HG03064 (cell line): ENCODE results near the gene PIK3R3.

Experiments
- ATAC-seq: cut with Tn5 transposase; IDR thresholded peaks from one replicate; pipeline ENCODE4 v1.9.1; 2021; ENCODE audit warnings: low read depth; ENCODE audit not compliant: unreplicated experiment

PIK3R3 gene

DNA sequence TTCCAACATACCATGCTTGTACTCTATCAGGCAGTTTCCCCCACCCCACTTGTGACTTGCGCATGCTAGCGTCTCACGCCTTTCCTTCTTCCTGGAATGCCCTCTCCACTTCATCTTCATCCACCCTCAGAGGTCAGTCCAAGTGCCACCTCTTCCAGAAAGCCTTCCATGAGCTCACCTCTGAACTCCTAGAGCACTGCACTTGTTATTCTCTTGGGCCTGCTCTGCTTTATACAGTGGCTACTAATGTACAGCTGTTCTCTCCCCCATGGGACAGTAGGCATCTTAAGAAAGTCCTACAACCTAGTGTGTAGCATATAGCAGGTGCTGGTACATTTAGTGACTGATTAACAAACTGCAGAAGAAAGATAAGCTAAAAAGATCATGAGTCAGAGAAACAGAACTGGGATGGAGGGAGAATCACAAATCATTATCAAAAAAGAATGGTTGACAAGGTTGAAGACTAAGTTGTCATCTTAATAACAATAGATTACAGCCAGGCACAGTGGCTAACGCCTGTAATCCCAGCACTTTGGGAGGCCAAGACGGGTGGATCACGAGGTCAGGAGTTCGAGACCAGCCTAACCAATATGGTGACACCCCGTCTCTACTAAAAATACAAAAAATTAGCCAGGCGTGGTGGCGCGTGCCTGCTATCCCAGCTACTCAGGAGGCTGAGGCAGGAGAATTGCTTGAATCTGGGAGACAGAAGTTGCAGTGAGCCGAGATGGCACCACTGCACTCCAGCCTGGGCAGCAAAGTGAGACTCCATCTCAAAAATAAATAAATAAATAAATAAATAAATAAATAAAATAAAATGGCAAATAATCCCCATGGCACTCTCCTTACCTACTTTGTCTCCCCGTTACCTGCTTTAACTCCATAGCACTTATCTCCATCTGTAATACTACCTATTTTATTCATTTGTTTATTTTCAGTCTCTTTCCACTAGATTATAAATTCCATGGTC lies 26.2 kb upstream of the PIK3R3 start:
- peak; percentile 88 for ATAC-seq

DNA sequence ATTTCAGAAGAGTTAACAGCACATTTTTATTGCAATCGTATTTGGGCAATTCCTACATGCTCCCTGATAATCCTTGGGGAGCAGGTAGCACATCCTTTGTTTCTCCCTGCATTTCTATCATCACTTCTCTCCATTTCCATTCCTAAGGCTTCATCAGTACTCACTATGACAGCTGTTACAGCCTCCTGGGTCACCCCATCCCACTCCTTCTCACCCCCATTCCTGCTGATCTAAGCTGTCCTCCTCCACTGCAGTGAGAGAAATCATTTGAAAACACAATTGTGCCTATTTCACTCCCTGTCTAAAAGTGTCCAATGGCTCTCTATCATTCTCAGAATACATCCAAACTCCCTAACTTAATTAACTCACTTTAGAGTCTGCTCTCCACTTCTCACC lies 25.5 kb upstream of the PIK3R3 start:
- ATAC-seq = no peak

DNA sequence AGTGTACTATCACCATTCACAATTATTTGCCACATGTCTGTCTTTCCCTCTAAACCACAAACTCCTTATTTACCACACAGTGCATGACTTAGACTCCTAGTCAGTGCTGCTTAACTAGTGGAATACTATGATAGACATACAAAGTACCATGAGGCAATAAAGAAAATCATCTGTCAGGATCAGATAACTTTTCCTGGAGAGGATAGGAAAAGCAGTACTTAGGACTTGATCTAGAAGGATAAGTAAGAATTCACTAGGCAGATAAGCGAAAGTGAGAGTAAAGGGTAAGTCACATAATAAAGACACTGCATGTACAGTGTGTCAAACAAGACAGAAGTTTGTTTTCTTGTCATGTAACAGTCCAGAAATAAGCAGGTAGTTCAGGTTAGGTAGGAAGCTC lies 21.3 kb upstream of the PIK3R3 start:
- ATAC-seq = no peak

DNA sequence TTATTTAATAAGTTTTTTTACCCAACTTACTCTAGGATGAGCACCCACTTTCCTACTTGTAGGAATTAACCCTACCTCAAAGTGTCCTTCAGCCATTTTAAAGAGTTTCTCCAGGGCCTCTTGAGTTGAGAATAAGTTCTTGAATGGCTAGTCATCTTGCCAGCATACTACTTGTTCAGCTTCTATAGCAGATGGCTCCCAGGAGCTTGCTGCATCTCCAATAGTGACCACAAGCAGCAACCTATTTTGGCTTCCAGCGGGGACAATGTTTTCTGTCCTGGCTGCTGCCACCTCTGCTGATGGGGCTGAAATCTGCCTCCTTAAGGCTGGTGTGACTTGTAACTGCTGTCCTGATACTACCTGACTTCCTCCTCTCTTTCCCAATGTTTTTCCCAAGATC lies 20.8 kb upstream of the PIK3R3 start:
- ATAC-seq = no peak

DNA sequence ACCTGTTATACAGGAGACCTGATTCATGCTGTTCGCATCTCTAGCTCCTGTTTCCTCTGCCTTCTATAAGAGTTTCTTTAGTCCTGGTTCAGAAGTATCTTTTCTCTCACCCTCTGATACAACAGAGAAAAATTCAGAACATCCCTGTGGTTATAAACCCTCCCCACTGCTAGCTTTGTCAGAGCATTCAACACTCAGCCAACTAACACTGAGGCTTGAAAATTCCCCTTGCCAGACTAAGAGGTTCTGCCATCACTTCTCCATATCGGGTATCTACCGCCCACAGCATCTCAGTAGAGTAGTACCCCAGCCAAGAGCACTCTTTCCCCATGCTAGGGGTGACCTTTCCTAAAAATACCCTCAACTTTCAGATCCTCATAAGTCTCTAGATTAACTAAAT lies 19.6 kb upstream of the PIK3R3 start:
- ATAC-seq = no peak

DNA sequence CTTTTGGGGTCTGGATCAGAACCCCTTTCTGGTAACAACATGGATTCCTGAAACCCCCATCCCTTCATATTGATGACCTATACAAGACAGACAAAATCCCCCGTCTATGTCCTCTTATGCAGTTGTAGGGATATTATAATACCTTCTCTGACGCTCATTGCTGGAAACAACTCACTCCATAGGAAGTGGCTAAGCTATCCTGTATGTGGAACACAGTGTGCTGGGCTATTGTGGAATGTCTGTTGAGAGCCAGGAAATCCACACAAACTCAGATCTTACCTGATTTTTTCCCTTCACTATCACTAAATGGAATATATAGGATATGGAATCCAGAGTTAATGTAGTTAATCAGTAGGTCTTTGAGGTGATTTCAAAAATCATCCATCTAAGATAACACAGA lies 17.7 kb upstream of the PIK3R3 start:
- no peak for ATAC-seq

DNA sequence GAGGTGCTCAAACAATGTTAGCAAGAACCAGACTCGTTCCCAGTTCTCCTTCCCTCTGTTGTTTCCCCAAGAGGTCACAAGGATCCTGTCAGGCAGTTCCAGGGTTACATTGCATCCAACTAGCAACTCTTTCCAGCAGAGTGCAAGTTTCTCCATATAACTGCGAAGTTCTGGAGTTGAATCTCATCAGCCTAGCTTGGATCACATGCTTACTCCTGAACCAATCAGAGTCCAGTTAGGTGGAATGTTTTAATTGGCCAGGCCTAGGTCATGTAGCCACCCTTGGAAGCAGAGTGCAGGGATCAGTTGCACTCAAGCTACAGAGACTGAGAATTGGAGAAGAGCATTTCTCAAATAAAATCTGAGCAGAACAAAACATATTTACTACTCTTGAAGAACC lies 15.9 kb upstream of the PIK3R3 start:
- ATAC-seq = no peak

DNA sequence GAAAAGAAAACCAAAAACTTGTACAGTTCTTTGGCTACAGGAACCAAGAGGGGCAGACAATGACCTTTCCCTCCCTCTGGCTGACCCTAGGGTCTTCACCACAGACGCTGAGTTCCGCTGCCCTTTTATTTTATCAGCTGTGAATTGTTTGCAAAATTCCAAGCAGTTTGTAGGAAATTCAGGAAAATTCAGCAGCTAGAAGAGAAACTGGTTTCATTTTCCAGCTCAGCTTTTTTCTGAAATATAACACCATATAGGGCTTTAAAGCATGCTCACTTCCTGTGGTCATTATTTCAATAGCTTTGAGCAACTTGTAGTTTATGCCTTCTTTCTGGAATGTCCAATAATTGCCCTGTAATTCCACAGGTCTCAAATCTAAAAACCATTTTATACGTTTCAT lies 5.5 kb upstream of the PIK3R3 start:
- ATAC-seq = no peak

DNA sequence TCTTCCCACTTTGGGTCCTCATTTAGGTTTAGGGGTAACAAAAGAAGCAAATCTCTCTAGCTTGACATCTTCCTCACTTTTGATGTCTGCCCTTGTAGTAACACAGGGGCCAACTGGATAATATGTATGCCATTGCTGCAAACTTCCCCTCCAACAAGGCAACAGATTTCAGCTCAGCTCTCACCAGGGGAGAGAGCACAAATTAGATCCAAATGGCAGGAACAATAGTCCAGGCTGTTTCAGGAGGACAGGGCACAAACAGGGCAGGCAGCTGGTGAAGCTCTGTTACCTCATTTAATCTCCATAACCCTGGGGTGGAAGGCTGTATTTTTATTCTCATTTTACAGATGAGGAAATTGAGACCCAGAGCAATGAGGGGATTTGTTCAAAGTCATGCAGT lies 4.3 kb upstream of the PIK3R3 start:
- ATAC-seq = no peak

DNA sequence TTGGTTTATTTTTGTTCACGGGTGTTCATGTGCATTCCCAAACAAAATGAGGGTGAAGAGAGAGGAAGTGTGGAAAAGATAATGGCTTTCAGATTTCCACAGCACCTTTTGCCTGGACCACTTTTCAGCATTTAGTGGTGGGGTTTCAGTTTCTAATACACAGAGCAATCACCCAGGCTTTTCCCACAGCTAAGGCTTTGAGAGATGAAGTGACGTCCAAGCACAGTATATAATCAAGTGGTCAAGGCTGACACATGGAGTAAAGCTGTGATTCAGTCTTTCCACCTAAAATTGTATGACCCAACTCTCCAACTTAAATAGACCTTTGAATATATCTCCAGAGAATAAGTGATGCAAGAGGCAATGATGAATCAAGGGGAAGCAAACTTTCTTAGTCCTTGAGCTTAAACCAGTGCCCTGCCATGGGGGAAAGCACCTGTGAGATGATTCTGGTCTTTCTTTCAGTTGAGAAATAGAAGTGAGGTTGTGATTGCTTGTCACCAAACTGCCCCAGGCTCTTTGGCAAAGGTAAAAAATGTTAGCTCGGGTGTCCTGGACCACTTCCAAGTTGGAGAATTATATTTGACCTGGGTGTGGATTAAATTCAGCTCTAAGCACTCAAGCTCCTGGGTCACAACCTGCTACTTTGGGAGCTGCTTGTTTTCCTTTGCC lies 2.4 kb upstream of the PIK3R3 start:
- ATAC-seq = no peak

DNA sequence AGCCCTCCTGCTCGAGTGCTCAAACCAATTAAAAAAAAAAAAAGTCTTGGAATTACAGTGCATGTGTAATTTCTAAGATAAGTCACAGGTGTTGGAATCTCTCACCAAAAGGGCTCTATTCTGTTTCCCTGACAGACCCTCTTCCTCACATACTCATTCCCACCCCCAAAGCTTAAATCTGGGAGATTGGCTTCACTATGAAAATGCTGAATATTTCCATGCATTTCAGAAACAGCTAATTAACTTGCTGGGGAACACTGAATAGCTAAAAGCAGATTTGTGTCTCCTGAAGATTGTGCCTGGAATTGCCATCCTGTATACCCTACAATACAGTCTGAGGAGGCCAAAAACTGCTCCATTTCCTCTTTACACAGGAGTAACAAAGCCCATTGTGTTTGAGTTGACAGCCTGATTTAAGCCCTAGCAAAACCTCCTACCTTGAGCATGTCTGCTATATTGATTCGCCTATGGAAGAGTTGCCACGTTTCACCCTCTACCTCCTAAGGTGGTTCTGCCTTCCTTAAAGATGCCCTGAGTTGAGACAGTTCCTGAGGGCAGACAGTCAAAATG lies 1.4 kb upstream of the PIK3R3 start:
- ATAC-seq = no peak

DNA sequence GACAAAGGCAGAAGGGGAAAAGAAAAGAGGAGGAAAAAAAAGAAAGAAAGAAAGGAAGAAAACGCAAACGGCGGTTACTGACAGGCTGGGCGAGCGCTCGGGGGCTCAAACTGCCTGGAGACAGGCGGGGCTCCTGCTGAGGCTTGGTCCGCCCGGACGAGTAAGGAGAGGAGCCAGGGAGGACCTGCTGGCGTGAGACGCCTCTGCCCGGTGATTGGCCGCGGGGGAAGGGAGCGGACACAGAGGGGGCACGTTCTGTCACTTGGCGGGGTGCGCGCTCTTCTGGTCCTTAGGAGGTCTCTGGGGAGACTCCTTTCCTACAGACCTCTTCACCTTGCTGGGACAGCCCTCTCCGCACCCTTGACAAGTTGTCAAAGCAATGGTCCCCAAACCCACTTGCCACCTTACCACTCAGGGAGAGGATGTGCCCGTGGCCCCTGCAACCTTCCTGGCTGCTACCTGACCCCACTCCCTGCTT lies 791 bp upstream of the PIK3R3 start:
- peak; percentile 53 for ATAC-seq

DNA sequence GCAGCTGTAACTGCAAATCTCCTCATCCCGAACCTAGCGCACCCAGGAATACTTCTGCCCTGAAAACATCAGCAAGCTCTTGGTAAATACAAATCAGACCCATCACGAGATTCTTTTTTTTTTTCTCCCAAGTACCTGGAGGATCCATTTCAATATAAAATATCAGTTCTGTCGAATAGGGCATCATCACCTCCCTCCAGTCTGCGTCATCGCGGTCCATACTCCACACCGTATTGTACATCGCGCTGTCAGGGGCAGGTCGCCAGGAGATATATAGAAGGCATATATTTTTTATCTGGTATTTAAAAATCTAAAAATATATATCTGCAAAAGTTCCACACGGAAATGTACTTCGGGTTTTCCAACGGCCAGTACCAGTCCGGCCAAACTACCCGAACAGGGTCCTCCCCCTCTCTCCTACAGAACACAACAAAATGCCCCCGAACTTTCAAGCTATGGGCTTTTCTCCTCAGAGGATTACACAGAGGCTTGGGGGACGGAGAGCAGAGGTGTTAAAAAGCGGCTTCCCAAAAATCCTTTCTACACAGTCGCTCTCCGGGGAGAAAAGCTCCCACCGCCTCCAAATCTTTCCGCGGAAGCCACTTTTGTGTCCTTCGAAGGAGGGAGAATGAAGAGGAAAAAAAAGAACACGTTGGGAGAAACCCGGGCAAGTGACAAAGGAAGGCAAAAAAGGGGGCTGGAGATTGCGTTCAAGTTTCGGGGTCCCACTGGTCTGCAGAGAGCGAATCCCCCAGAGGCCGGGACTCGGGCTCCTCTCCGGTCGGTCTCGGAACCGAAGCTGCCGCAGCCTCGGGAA lies 509 bp downstream of the PIK3R3 start:
- ATAC-seq = no peak

DNA sequence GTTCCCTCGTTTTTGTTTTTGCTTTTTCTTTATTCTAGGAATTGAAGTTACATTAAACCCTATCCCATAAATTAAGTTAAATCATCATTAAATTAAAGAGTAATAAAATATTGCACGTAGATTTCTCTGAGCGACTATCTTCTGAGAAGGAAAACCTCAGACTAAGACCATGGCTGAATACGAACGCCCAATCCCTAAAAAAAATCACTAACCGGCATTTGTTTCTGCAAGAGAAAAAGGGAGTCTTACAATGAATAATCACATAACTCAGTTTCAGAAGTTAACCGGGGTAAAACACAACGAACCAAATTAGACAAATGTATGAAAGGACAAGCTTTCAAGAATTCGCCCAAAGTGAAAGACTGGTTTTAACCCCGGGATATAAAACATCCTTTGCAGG lies 1.3 kb downstream of the PIK3R3 start:
- no peak for ATAC-seq

DNA sequence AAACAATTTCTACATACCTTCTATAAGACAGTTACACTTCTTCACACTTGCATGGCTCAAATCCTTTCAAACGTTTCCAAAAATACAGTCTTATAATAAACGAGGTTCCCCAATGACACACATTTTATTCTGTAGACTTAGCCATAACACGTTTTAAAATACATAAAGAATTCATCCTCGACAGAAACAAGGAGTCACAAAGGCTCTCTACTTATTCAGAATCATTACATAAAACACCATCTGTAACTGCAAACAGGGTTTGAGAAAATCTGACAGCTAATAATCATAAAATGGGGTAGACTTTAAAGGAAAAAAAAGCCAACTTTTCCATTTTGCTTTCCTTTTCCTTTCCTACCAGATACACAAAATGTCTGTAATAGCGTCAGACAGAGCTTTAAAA lies 1.8 kb downstream of the PIK3R3 start:
- ATAC-seq = no peak

DNA sequence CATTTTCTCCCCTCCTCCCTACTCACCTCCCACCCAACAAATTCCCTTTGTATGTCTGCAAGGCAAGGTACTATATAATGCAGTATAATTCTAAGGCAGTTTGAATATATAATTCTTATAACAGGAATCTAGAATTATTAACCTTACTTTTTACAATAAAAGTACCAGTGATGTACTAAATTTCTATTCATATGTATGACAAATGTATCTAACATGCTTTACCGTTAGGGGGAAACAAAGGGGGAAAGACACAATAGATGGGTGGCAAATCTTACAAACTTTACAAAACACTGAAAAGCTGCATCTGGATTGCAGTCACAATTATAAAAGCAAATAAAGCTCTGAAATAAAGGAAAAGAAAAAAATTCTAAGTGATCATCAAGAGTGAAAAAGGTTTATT lies 2.3 kb downstream of the PIK3R3 start:
- ATAC-seq = no peak

DNA sequence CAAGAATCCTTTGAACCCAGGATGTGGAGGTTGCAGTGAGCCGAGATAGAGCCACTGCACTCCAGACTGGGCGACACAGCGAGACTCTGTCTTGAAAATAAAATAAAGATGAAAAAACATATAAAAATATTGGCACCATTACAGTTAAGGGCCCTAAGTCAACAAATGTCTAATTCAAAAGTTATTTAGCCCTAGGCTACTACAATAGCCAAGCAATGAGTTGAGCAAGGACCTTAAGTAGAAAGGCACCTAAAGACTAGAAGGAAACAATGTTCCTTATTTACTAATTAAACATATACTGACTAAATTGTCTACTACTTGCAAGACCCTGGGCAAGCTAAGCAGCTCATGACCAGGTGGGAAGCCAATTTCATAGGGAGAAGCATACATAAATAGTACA lies 4.1 kb downstream of the PIK3R3 start:
- no peak for ATAC-seq

DNA sequence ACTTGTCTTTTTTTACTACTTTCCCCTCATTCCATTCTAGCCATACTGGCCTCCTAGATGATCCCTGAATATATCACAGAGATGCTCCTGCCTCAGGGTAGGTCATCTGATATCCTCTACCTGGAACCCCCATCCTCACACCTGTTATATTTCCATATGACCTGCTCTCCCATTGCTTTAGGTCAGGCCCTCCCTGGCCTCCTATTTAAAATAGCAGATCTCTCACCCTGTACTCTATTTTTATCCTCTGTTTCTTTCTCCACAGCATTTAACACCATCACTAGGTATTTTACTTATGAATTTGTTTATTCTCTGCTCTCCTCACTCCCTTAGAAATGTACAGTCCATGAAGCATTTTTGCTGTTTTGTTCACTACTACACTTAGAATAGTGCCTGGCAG lies 13.6 kb downstream of the PIK3R3 start:
- no peak for ATAC-seq

DNA sequence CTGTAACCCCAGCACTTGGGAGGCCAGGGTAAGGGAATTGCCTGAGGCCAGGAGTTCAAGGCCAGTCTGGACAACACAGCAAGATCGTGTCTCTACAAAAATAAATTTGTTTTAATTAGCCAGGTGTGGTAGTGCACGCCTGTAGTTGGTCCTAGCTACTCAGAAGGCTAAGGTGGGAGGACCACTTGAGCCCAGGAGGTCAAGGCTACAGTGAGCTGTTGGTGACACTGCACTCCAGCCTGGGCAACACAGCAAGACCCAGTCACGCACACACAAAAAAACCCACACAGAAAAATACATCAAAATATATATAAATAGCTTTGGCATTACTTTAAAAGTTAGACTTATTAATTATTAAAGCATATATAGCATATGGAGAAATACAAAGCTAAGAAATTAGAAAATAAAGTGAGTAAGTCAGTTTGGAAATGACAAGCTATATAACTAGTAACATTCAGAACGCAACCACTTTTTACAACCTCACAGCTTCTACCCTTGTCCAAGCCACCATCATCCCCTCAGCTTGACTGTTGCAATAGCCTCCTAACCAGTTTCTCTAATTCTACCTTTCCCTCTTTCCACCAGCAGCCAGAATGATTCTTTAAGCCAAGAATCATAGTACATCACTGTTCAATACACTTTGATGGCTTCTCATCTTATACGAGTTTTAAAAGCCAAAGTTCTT lies 14.5 kb downstream of the PIK3R3 start:
- no peak for ATAC-seq

DNA sequence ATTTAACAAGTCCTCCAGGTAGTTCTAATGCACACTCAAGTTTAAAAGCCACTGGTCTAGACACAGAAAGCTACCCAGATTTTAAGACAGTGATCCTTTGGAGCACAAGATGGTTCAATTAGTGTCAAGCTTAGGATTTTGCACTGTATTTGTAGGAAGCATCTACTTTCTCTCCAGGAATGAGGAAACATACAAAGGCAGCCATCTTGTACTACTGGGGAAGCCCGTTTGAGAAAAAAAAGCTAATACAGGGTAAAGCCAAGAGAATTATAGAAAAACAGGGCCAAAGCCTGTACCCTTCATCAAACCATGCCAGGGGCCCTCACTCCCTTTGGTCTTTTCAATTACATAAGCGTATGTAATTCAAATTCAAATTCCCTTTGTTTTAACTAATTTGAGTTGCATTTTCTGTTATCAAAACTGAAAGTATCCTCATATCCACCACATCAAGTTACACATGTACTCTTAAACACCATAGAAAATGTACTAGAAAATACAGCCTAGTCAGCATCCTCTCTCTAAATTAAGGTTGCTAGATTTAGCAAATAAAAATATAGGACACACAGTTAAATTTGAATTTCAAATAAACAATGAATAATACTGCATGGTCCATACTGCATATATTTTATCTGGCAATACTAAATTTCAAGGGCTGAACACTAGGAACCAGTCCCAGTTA lies 17.4 kb downstream of the PIK3R3 start:
- ATAC-seq = no peak
